Cardiac muscle cell (in vitro differentiated cells and primary cell): ENCODE results near the gene HIPK3. TPM values are rescaled to one million over a fixed set of nuclear protein-coding genes. Genes with fewer than 3 reads are reported as not detected.

Source experiments
- DNase-seq, 2 donors: peaks; one replicate each; pipeline versions ENCODE4 v3.0.0 to v3.0.0-alpha.2; 2010 to 2017; ENCODE audit warnings: low read depth in 1 of 2, low spot score in 1 of 2
- H3K27ac ChIP-seq: fragments of 200-600 bp; sonication (generic); 2 replicates; pipeline ENCODE4 v1.5.1; 2016
- H3K27me3 ChIP-seq: fragments of 200-600 bp; sonication (generic); 2 replicates; pipeline ENCODE4 v1.6.0; 2016; ENCODE audit warnings: control low read depth
- H3K36me3 ChIP-seq: fragments of 200-600 bp; sonication (generic); 2 replicates; pipeline ENCODE4 v1.5.1; 2016; ENCODE audit warnings: control low read depth
- H3K4me1 ChIP-seq: fragments of 200-600 bp; sonication (generic); 2 replicates; pipeline ENCODE4 v1.8.1; 2017; ENCODE audit warnings: low read depth, mild to moderate bottlenecking, mixed run types
- H3K4me3 ChIP-seq: fragments of 200-600 bp; sonication (generic); 2 replicates; pipeline ENCODE4 v1.5.1; 2016; ENCODE audit warnings: mild to moderate bottlenecking
- H3K9me3 ChIP-seq: fragments of 200-600 bp; sonication (generic); 2 replicates; pipeline ENCODE4 v1.5.1; 2017; ENCODE audit warnings: low read depth, mild to moderate bottlenecking, control low read depth
- CTCF ChIP-seq: IDR thresholded peaks from 2 replicates; pipeline ENCODE4 v1.5.1; 2012; ENCODE audit warnings: low read depth, mild to moderate bottlenecking, low read length
- polyA plus RNA-seq: library from polyadenylated mRNA; unstranded; fragments of >200 nt; fragmentation: Nextera tagmentation; extraction: Ambion mirVana; gene quantifications from 2 replicates; pipeline ENCODE4 v1.2.1, GENCODE V29; 2016
- total RNA-seq: library from RNA; depleted of rRNA; stranded (reverse); fragments of >200 nt; gene quantifications from 2 replicates; pipeline ENCODE4 v1.2.3, GENCODE V29; 2016

The HIPK3 gene
- total and polyA plus RNA-seq, 2 experiments from 2014 or later: 56.6 to 179 TPM

GRCh38 chr11:33390944-33391892 lies 134.0 kb downstream of the HIPK3 start:
- no peak overlapping the region for H3K4me3 ChIP-seq
- no peak overlapping the region for H3K27ac ChIP-seq

DNA sequence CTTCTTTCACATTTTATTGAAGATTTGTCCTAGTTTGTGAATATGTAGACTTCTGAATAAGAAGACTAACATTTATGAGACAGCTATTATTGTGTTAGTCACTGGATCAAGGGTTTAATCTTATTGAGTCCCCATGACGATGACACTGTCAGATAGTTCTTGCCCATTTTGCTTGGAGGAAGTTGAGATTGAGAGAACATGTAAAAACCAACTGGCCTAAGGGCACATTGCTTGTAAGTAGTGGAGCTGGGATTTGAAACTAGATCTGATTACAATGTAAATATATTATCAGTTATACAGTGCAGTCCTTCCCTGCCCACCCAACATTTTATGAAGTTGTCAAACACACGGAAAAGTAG lies 134.7 kb downstream of the HIPK3 start:
- no peak overlapping the region for H3K27ac ChIP-seq
- H3K36me3 ChIP-seq: no peaks in the 10 kb centered on the region
- no peaks in the 10 kb centered on the region for H3K9me3 ChIP-seq
- no peaks in the 10 kb centered on the region for H3K4me1 ChIP-seq
- no peak overlapping the region for H3K4me3 ChIP-seq
- TF ChIP-seq CTCF: no peak
- DNase-seq: no peak
- no peaks in the 10 kb centered on the region for H3K27me3 ChIP-seq

More at GRCh38 chr11:33390944-33391892, 134.0 kb downstream of the HIPK3 start:
- H3K36me3 ChIP-seq: no peaks in the 10 kb centered on the region
- no peak for DNase-seq
- H3K27me3 ChIP-seq: no peaks in the 10 kb centered on the region
- no peaks in the 10 kb centered on the region for H3K4me1 ChIP-seq
- H3K9me3 ChIP-seq: no peaks in the 10 kb centered on the region
- TF ChIP-seq CTCF: no peak

- Histone ChIP-seq H3K4me1 (no peaks in the 10 kb centered on the region), H3K4me3 (no peak overlapping the region), H3K9me3 (no peaks in the 10 kb centered on the region), H3K36me3 (no peaks in the 10 kb centered on the region), H3K27ac (no peak overlapping the region), H3K27me3 (no peaks in the 10 kb centered on the region)
- DNase-seq: no peak
- no peak for TF ChIP-seq CTCF
Observed at GRCh38 chr11:33394431-33395109, 137.4 kb downstream of the HIPK3 start.

DNA sequence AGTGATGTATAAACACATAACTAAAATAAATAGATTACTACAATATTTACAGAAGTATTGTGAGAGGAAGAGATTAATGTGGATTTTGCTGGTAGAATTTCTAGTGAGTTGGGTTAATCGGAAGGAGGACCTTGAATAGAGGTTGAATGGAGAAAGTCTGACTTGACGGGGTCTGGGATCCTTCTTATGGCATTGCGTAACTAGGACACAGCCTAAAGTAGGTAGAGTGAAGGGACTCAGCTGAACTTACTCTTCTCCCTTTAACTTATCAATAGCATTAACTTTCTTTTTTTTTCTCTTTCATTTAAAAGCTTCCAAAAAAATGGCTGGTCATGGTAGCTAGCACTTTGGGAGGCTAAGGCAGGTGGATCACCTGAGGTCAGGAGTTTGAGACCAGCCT lies 139.2 kb downstream of the HIPK3 start:
- no peak for TF ChIP-seq CTCF
- no peaks in the 10 kb centered on the region for H3K4me1 ChIP-seq

GRCh38 chr11:33399421-33399820 lies 142.2 kb downstream of the HIPK3 start:
- Histone ChIP-seq H3K27ac (no peak overlapping the region), H3K4me1 (no peaks in the 10 kb centered on the region), H3K36me3 (no peaks in the 10 kb centered on the region), H3K4me3 (no peak overlapping the region), H3K27me3 (no peaks in the 10 kb centered on the region), H3K9me3 (no peaks in the 10 kb centered on the region)
- no peak for DNase-seq
- no peak for TF ChIP-seq CTCF

More for the DNA sequence above, 139.2 kb downstream of the HIPK3 start:
- Histone ChIP-seq H3K27ac (no peak overlapping the region), H3K9me3 (no peaks in the 10 kb centered on the region), H3K36me3 (no peaks in the 10 kb centered on the region), H3K27me3 (no peaks in the 10 kb centered on the region), H3K4me3 (no peak overlapping the region)
- DNase-seq: no peak
